H1 (cell line): ENCODE data around the gene ARFGEF3.

ENCODE experiments used
- CBX5 ChIP-seq: fragments of 300-800, 300-1000 bp; sonication (generic); IDR thresholded peaks from 2 replicates; pipeline ENCODE4 v1.7.1; 2016; ENCODE audit warnings: antibody characterized with exemption, low read length, low read depth
- CTCF ChIP-seq, 3 experiments: IDR thresholded peaks; 1 replicate in 2 of 3; 2 replicates in 1 of 3; pipeline versions ENCODE4 v1.5.1 to v1.6.1; 2011; ENCODE audit warnings: low read length in 3 of 3, mild to moderate bottlenecking in 3 of 3, inconsistent platforms in 2 of 3, low read depth in 1 of 3, moderate library complexity in 1 of 3; ENCODE audit not compliant: insufficient read depth in 1 of 3; ENCODE audit errors: control extremely low read depth in 1 of 3
- EP300 ChIP-seq, 2 experiments: IDR thresholded peaks; 1 replicate in 1 of 2; 2 replicates in 1 of 2; pipeline ENCODE4 v1.6.1; 2011 to 2012; ENCODE audit warnings: low read depth in 2 of 2, low read length in 2 of 2, mild to moderate bottlenecking in 2 of 2, borderline replicate concordance in 1 of 2, inconsistent platforms in 1 of 2, moderate library complexity in 1 of 2
- MAFK ChIP-seq: IDR thresholded peaks from 2 replicates; pipeline ENCODE4 v1.6.1; 2012; ENCODE audit warnings: low read depth, mild to moderate bottlenecking, improper control_type of control experiment, low read length
- SIN3A ChIP-seq, 2 experiments: IDR thresholded peaks in 1 of 2; conservative IDR thresholded peaks in 1 of 2; 2 replicates each; pipeline ENCODE4 v1.6.1; 2011 to 2012; ENCODE audit warnings: low read length in 2 of 2, improper control_type of control experiment in 1 of 2, low read depth in 1 of 2, mild to moderate bottlenecking in 1 of 2

GRCh38 chr6:138229072-138229471 lies 67.3 kb downstream of the ARFGEF3 start:
- TF ChIP-seq CTCF (IDR thresholded peaks at IDR 0.05; ENCODE audit: control extremely low read depth in 1 of 3, insufficient read depth in 1 of 3, low read depth in 1 of 3, low read length in 3 of 3) (no peak), SIN3A (conservative IDR thresholded peaks at IDR 0.05 in 1 of 2, IDR thresholded peaks at IDR 0.05 in 1 of 2; ENCODE audit: low read depth in 1 of 2, low read length in 2 of 2) (no peak), MAFK (no peak), EP300 (IDR thresholded peaks at IDR 0.05; ENCODE audit: borderline replicate concordance in 1 of 2, low read depth in 2 of 2, low read length in 2 of 2) (no peak), CBX5 (no peak)
